NCI-H1694 (cell line): Measurements from ENCODE around the gene STRBP.
"Not testable (repeated sequence)": the region's sequence is repeated elsewhere in the genome, so short reads cannot be mapped to it uniquely, and the experiment has no call there.

Experiments
- DNase-seq: peaks from one replicate; lab custom pipeline; 2025; lab: John Stamatoyannopoulos, UW

Gene STRBP

GRCh38 chr9:123191680-123192079 is 76.7 kb downstream of the STRBP start:
- DNase-seq, result no peak

GRCh38 chr9:123191260-123191659 is 77.1 kb downstream of the STRBP start:
- DNase-seq, result no peak

- no peak for DNase-seq
These were observed 81.3 kb downstream of the STRBP start for GRCh38 chr9:123187131-123187530.

GRCh38 chr9:123186029-123186428 is 82.4 kb downstream of the STRBP start:
- DNase-seq, result not testable (repeated sequence)

GRCh38 chr9:123176949-123177348 is 91.4 kb downstream of the STRBP start:
- DNase-seq, result no peak

GRCh38 chr9:123175854-123176629 is 92.3 kb downstream of the STRBP start:
- no peak for DNase-seq

GRCh38 chr9:123174887-123175518 is 93.4 kb downstream of the STRBP start:
- no peak for DNase-seq

- DNase-seq, result no peak
These were observed 94.3 kb downstream of the STRBP start for GRCh38 chr9:123174079-123174478.

GRCh38 chr9:123169926-123170325 is 98.5 kb downstream of the STRBP start:
- no peak for DNase-seq

GRCh38 chr9:123168586-123168985 is 99.8 kb downstream of the STRBP start:
- no peak for DNase-seq

- no peak for DNase-seq
These were observed 100.9 kb downstream of the STRBP start for GRCh38 chr9:123167474-123167873.

- no peak for DNase-seq
These were observed 102.6 kb downstream of the STRBP start for GRCh38 chr9:123165813-123166212.

- no peak for DNase-seq
These were observed 104.1 kb downstream of the STRBP start for GRCh38 chr9:123164285-123164684.

GRCh38 chr9:123162791-123163345 is 105.5 kb downstream of the STRBP start:
- DNase-seq, result no peak

GRCh38 chr9:123162360-123162759 is 106.0 kb downstream of the STRBP start:
- no peak for DNase-seq

GRCh38 chr9:123157221-123157620 is 111.2 kb downstream of the STRBP start:
- DNase-seq, result no peak

- DNase-seq, result no peak
These were observed 117.5 kb downstream of the STRBP start for GRCh38 chr9:123150708-123151503.

- DNase-seq, result no peak
These were observed 119.3 kb downstream of the STRBP start for GRCh38 chr9:123149067-123149466.

- DNase-seq, result no peak
These were observed 130.2 kb downstream of the STRBP start for GRCh38 chr9:123138163-123138562.

- DNase-seq, result no peak
These were observed 133.0 kb downstream of the STRBP start for GRCh38 chr9:123135430-123135829.

GRCh38 chr9:123132696-123133095 is 135.7 kb downstream of the STRBP start:
- no peak for DNase-seq

- DNase-seq, result no peak
These were observed 136.4 kb downstream of the STRBP start for GRCh38 chr9:123131993-123132392.

- DNase-seq, result no peak
These were observed 137.1 kb downstream of the STRBP start for GRCh38 chr9:123131258-123131657.
